A549 (cell line): ENCODE results near the gene TCF7L2. TPM values are rescaled to one million over a fixed set of nuclear protein-coding genes. Genes with fewer than 3 reads are reported as not detected.

Experiments used
- ATAC-seq, 2 experiments: fragments of 200-7000 bp in 1 of 2; fragments of >200 bp in 1 of 2; cut with Nextera tagmentation in 1 of 2; cut with Tn5 transposase in 1 of 2; 3 replicates each; pipeline versions ENCODE4 v1.8.0 to v1.9.1; 2018 to 2020; ENCODE audit warnings: mild to moderate bottlenecking in 1 of 2, moderate library complexity in 1 of 2
- CTCF ChIA-PET: fragments of 300-600 bp; sonication (Branson Sonifier 250); formaldehyde crosslinking; extraction: SDS; loops from one replicate; lab custom pipeline; 2021; ENCODE audit warnings: antibody characterized with exemption, inconsistent platforms; lab: Yijun Ruan, JAX
- POLR2A ChIA-PET: fragments of 350-600 bp; formaldehyde crosslinking; extraction: SDS; loops from one replicate; lab custom pipeline; 2021; ENCODE audit warnings: antibody characterized with exemption, inconsistent platforms; lab: Yijun Ruan, JAX
- DNase-seq, 2 experiments: peaks; one replicate each; pipeline versions ENCODE4 v3.0.0 to v3.0.0-alpha.2; 2011 to 2016; ENCODE audit warnings: low read depth in 1 of 2, low spot score in 1 of 2
- FAIRE-seq: peaks from 2 replicates; lab custom pipeline; 2011; peaks lifted over from hg19 to GRCh38; lab: Jason Lieb, UNC
- H3K27ac ChIP-seq, 2 experiments: fragments of >200 bp; sonication (Bioruptor Twin); formaldehyde crosslinking; 3 replicates each; pipeline ENCODE4 v1.5.1; 2016 to 2017
- H3K4me1 ChIP-seq: fragments of >200 bp; sonication (Bioruptor Twin); formaldehyde crosslinking; 3 replicates; pipeline ENCODE4 v1.6.1; 2016
- H3K4me2 ChIP-seq: fragments of >200 bp; sonication (Bioruptor Twin); formaldehyde crosslinking; 3 replicates; pipeline ENCODE4 v1.6.1; 2016
- H3K4me3 ChIP-seq: fragments of >200 bp; sonication (Bioruptor Twin); formaldehyde crosslinking; 3 replicates; pipeline ENCODE4 v1.5.1; 2016
- H3K9me3 ChIP-seq: fragments of >200 bp; sonication (Bioruptor Twin); formaldehyde crosslinking; 3 replicates; pipeline ENCODE4 v1.6.1; 2016
- BHLHE40 ChIP-seq: IDR thresholded peaks from 2 replicates; pipeline ENCODE4 v1.6.1; 2012; ENCODE audit warnings: low read depth, low read length, inconsistent platforms
- CBX8 ChIP-seq: fragments of 200-600 bp; sonication (generic); IDR thresholded peaks from 2 replicates; pipeline ENCODE4 v1.6.1; 2016
- CEBPB ChIP-seq, 2 experiments: fragments of >200 bp in 1 of 2; sonication (Bioruptor Twin) in 1 of 2; formaldehyde crosslinking in 1 of 2; IDR thresholded peaks; 2 replicates each; pipeline ENCODE4 v1.6.1; 2012 to 2016
- CHD4 ChIP-seq: fragments of 200-600 bp; sonication (generic); IDR thresholded peaks from 2 replicates; pipeline ENCODE4 v1.6.1; 2016; ENCODE audit warnings: antibody characterized with exemption, mild to moderate bottlenecking, borderline replicate concordance
- ELK1 ChIP-seq: fragments of 150-350 bp; IDR thresholded peaks from 2 replicates; pipeline ENCODE4 v1.6.1; 2014; ENCODE audit warnings: low read depth, mild to moderate bottlenecking, low read length
- ESRRA ChIP-seq: fragments of 150-350 bp; IDR thresholded peaks from 2 replicates; pipeline ENCODE4 v1.6.1; 2014; ENCODE audit warnings: mild to moderate bottlenecking, low read length, borderline replicate concordance
- FOSL2 ChIP-seq, 2 experiments: fragments of 450-650 bp in 1 of 2; fragments of >200 bp in 1 of 2; sonication (Bioruptor Twin) in 1 of 2; formaldehyde crosslinking; IDR thresholded peaks; 2 replicates each; pipeline versions ENCODE4 v1.5.0 to v1.6.1; 2016 to 2020; ENCODE audit warnings: mild to moderate bottlenecking in 1 of 2, moderate library complexity in 1 of 2
- HDAC2 ChIP-seq: fragments of 200-600 bp; sonication (generic); IDR thresholded peaks from 2 replicates; pipeline ENCODE4 v1.6.1; 2016
- HES2 ChIP-seq: fragments of >200 bp; sonication (Bioruptor Twin); formaldehyde crosslinking; IDR thresholded peaks from 2 replicates; pipeline ENCODE4 v1.6.1; 2016
- HMGXB4 ChIP-seq: fragments of 250-450 bp; sonication (Bioruptor Pico); IDR thresholded peaks from 2 replicates; pipeline ENCODE4 v1.5.0; 2021; ENCODE audit warnings: mild to moderate bottlenecking, moderate library complexity, borderline replicate concordance
- HOXB5 ChIP-seq: fragments of 250-450 bp; sonication (Bioruptor Pico); IDR thresholded peaks from 2 replicates; pipeline ENCODE4 v1.5.0; 2020; ENCODE audit warnings: mild to moderate bottlenecking, moderate library complexity
- KDM1A ChIP-seq: fragments of 200-600 bp; sonication (generic); IDR thresholded peaks from 2 replicates; pipeline ENCODE4 v1.6.1; 2016; ENCODE audit warnings: low read depth, mild to moderate bottlenecking
- KDM5A ChIP-seq: fragments of 200-600 bp; sonication (generic); IDR thresholded peaks from 2 replicates; pipeline ENCODE4 v1.6.1; 2016; ENCODE audit warnings: antibody characterized with exemption, mild to moderate bottlenecking
- MAX ChIP-seq: IDR thresholded peaks from 2 replicates; pipeline ENCODE4 v1.6.1; 2012
- MYC ChIP-seq: IDR thresholded peaks from 2 replicates; pipeline ENCODE4 v1.6.1; 2012; ENCODE audit warnings: mild to moderate bottlenecking, inconsistent platforms, low read length, improper control_type of control experiment, borderline replicate concordance
- PHF8 ChIP-seq: fragments of 200-600 bp; sonication (generic); IDR thresholded peaks from 2 replicates; pipeline ENCODE4 v1.6.1; 2016; ENCODE audit warnings: low read depth, mild to moderate bottlenecking, antibody characterized with exemption, moderate library complexity, borderline replicate concordance
- RCOR1 ChIP-seq: fragments of 150-350 bp; IDR thresholded peaks from 2 replicates; pipeline ENCODE4 v1.6.1; 2014; ENCODE audit warnings: antibody characterized with exemption, low read length, low read depth
- RNF2 ChIP-seq: fragments of 200-600 bp; sonication (generic); IDR thresholded peaks from 2 replicates; pipeline ENCODE4 v1.6.1; 2016; ENCODE audit warnings: low read depth, mild to moderate bottlenecking, antibody characterized with exemption, moderate library complexity, borderline replicate concordance
- TFCP2L1 ChIP-seq: fragments of 250-450 bp; sonication (Bioruptor Pico); IDR thresholded peaks from 2 replicates; pipeline ENCODE4 v1.5.0; 2021; ENCODE audit warnings: mild to moderate bottlenecking
- TP53 ChIP-seq: fragments of 250-450 bp; sonication (Bioruptor Pico); IDR thresholded peaks from 2 replicates; pipeline ENCODE4 v1.5.0; 2021; ENCODE audit warnings: mild to moderate bottlenecking, moderate library complexity
- ZC3H11A ChIP-seq: fragments of 450-650 bp; IDR thresholded peaks from 2 replicates; pipeline ENCODE4 v1.6.1; 2014; ENCODE audit warnings: antibody characterized with exemption, mild to moderate bottlenecking
- ZSCAN20 ChIP-seq: fragments of 250-450 bp; sonication (Bioruptor Pico); IDR thresholded peaks from 2 replicates; pipeline ENCODE4 v1.8.0; 2022; ENCODE audit warnings: mild to moderate bottlenecking, moderate library complexity
- WGBS: methylation state at CpG from one replicate; pipeline ENCODE4 v1.1.6; 2017; ENCODE audit errors: missing lambda C conversion rate; 5-methylcytosine and 5-hydroxymethylcytosine counted together
- polyA plus RNA-seq, 4 experiments: library from polyadenylated mRNA; depleted of rRNA in 3 of 4; stranded (reverse); fragments of >200 nt; fragmentation: RNase III in 1 of 4; extraction: RNeasy Plus Mini Kit Qiagen cat#74134 plus additional on column Dnase treatment in 1 of 4; gene quantifications; 2 replicates in 3 of 4; 3 replicates in 1 of 4; pipeline ENCODE4 v1.2.3, GENCODE V29; 2011 to 2017
- TF ChIP-seq, protein P1 (sequence below): IDR thresholded peaks from 2 replicates; pipeline ENCODE4 v1.6.1; 2012
- TF ChIP-seq, protein P2 (sequence below): IDR thresholded peaks from 2 replicates; pipeline ENCODE4 v1.6.1; 2012; ENCODE audit warnings: low read depth, borderline replicate concordance

The TCF7L2 gene
- polyA plus RNA-seq, 2 of the 4 experiments (the other 2 are of a cell fraction), result 11.3 to 14.5 TPM

GRCh38 chr10:113006656-113007342 is 56.8 kb downstream of the TCF7L2 start:
- Histone ChIP-seq H3K4me2 (no peak overlapping the region), H3K9me3 (no peaks in the 10 kb centered on the region), H3K4me3 (no peak overlapping the region), H3K27ac (no peak overlapping the region), H3K4me1 (peaks cover 45% of the 10 kb centered on the region)
- TF ChIP-seq CEBPB (IDR thresholded peaks at IDR 0.05), result no peak
- no peak for TF ChIP-seq RNF2
- no peak for TF ChIP-seq KDM5A
- no peak for TF ChIP-seq TP53
- no peak for TF ChIP-seq HOXB5 (CRISPR knock-in tag)
- TF ChIP-seq MAX, result no peak
- TF ChIP-seq BHLHE40, result no peak
- no peak for TF ChIP-seq FOSL2 (IDR thresholded peaks at IDR 0.05)
- TF ChIP-seq FOSL2 (CRISPR knock-in tag; IDR thresholded peaks at IDR 0.05), result no peak
- TF ChIP-seq, protein P1, sequence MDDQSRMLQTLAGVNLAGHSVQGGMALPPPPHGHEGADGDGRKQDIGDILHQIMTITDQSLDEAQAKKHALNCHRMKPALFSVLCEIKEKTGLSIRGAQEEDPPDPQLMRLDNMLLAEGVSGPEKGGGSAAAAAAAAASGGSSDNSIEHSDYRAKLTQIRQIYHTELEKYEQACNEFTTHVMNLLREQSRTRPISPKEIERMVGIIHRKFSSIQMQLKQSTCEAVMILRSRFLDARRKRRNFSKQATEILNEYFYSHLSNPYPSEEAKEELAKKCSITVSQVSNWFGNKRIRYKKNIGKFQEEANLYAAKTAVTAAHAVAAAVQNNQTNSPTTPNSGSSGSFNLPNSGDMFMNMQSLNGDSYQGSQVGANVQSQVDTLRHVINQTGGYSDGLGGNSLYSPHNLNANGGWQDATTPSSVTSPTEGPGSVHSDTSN, result no peak
- TF ChIP-seq PHF8, result no peak
- TF ChIP-seq ESRRA, result no peak
- no peak for TF ChIP-seq KDM1A
- TF ChIP-seq ZC3H11A, result no peak
- TF ChIP-seq RCOR1, result no peak
- no peak for TF ChIP-seq TFCP2L1 (CRISPR knock-in tag)
- 0 out of 6 replicates have a peak, but pooled peaks of 1 of the 2 experiments have one; percentile 23 for ATAC-seq
- ChIA-PET CTCF (interaction anchor here (0.9 kb wide), 1 partner anchor 10 kb away, joined by 3 read pairs; no protein-coding TSS in a partner anchor), POLR2A (no interaction called here)
- 92% methylated on average over 9 of the region's 9 CpGs for WGBS
- no peak for FAIRE-seq
- no peak for DNase-seq

GRCh38 chr10:113007343-113007771 is 57.3 kb downstream of the TCF7L2 start:
- H3K4me2 ChIP-seq, result no peak overlapping the region
- no peak for TF ChIP-seq MAX
- no peak for TF ChIP-seq CHD4
- POLR2A ChIA-PET, result no interaction called here
- FAIRE-seq, result no peak
- no peaks in the 10 kb centered on the region for H3K9me3 ChIP-seq
- ATAC-seq, result no peak
- 69% methylated on average over 4 of the region's 4 CpGs for WGBS
- H3K4me3 ChIP-seq, result no peak overlapping the region
- H3K27ac ChIP-seq, result no peak overlapping the region
- H3K4me1 ChIP-seq, result peaks cover 44% of the 10 kb centered on the region
- CTCF ChIA-PET, result interaction anchor here (0.9 to 1.2 kb wide), 2 partner anchors 10 to 22 kb away, joined by 3 read pairs; no protein-coding TSS in a partner anchor
- DNase-seq, result no peak

DNA sequence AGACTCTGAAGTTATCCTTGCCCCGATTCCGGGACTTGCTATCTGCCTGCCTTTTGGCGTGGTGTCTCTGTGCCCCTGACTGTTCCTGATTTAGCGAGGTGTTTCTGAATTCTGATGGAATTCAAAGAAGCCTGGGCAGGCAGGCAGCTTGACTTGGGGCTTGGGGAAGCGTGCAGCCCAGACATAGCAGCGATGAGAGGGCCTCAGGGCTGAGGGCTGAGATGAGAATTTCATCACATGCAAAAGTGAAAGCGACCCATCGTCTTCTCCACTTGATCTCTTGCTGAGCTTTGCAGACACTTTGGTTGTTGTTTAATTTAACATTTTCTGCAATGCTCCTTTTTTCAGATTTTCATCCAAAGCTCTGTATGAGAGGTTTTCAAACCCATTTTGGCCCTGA is 57.8 kb downstream of the TCF7L2 start:
- POLR2A ChIA-PET, result no interaction called here
- ATAC-seq, result no peak

More for the DNA sequence above, 57.8 kb downstream of the TCF7L2 start:
- no peak for FAIRE-seq
- Histone ChIP-seq H3K9me3 (no peaks in the 10 kb centered on the region), H3K27ac (no peak overlapping the region)
- 74% methylated on average over 8 of the region's 8 CpGs for WGBS
- TF ChIP-seq HDAC2 (no peak), MYC (no peak), HMGXB4 (CRISPR knock-in tag) (no peak), ZSCAN20 (CRISPR knock-in tag) (no peak), HOXB5 (CRISPR knock-in tag) (no peak), HES2 (no peak), KDM5A (no peak), PHF8 (no peak), ELK1 (no peak), BHLHE40 (no peak), CBX8 (no peak)
- TF ChIP-seq, protein P2, sequence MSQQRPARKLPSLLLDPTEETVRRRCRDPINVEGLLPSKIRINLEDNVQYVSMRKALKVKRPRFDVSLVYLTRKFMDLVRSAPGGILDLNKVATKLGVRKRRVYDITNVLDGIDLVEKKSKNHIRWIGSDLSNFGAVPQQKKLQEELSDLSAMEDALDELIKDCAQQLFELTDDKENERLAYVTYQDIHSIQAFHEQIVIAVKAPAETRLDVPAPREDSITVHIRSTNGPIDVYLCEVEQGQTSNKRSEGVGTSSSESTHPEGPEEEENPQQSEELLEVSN, result no peak
- TF ChIP-seq, all 56 proteins: peak for 0
- Histone ChIP-seq H3K4me3 (no peak overlapping the region), H3K4me2 (no peak overlapping the region), H3K4me1 (peaks cover 45% of the 10 kb centered on the region)
- no peak for DNase-seq
- CTCF ChIA-PET, result interaction anchor here (0.9 to 1.2 kb wide), 2 partner anchors 11 to 23 kb away, joined by 3 read pairs; no protein-coding TSS in a partner anchor
